Mucosa of rectum (tissue), 2 donors: ENCODE measurements around the gene ZBTB46.
"Not testable (repeated sequence)": the region's sequence is repeated elsewhere in the genome, so short reads cannot be mapped to it uniquely, and the experiment has no call there.

Source experiments
- H3K27ac ChIP-seq, 2 donors: one replicate each; pipeline ENCODE4 v1.7.0; 2013; ENCODE audit warnings: inconsistent platforms in 2 of 2, low read depth in 2 of 2, low read length in 2 of 2
- H3K27me3 ChIP-seq, 2 donors: one replicate each; pipeline ENCODE4 v1.7.0; 2013; ENCODE audit warnings: low read length in 2 of 2; ENCODE audit not compliant: control insufficient read depth in 2 of 2, insufficient read depth in 2 of 2
- H3K36me3 ChIP-seq, 2 donors: one replicate each; pipeline ENCODE4 v1.7.0; 2013; ENCODE audit warnings: low read length in 2 of 2; ENCODE audit not compliant: control insufficient read depth in 2 of 2, insufficient read depth in 2 of 2
- H3K4me1 ChIP-seq, 2 donors: one replicate each; pipeline ENCODE4 v1.7.0; 2013; ENCODE audit warnings: low read length in 2 of 2, mild to moderate bottlenecking in 1 of 2; ENCODE audit not compliant: control insufficient read depth in 2 of 2, insufficient read depth in 2 of 2
- H3K4me3 ChIP-seq, 2 donors: one replicate each; pipeline ENCODE4 v1.7.0; 2013; ENCODE audit warnings: low read length in 2 of 2
- H3K9ac ChIP-seq, 2 donors: one replicate each; pipeline ENCODE4 v1.7.0; 2013; ENCODE audit warnings: low read length in 2 of 2, low read depth in 1 of 2, mild to moderate bottlenecking in 1 of 2
- H3K9me3 ChIP-seq, 2 donors: one replicate each; pipeline ENCODE4 v1.7.0; 2013; ENCODE audit warnings: low read length in 2 of 2; ENCODE audit not compliant: control insufficient read depth in 2 of 2
- donor health status: healthy.
- donor health status: Normal muscosa, but diverticular disease.

Gene ZBTB46

GRCh38 chr20:63777614-63778013 lies 53.5 kb downstream of the ZBTB46 start:
- Histone ChIP-seq H3K9me3 (no peaks in the 10 kb centered on the region), H3K36me3 (no peaks in the 10 kb centered on the region), H3K4me1 (peaks cover 0 to 3% of the 10 kb centered on the region in 2 donors), H3K9ac (no peak overlapping the region), H3K27ac (no peak overlapping the region), H3K27me3 (no peaks in the 10 kb centered on the region), H3K4me3 (no peak overlapping the region)

- H3K36me3 ChIP-seq, H3K9me3 ChIP-seq, H3K4me1 ChIP-seq, H3K27ac ChIP-seq, H3K9ac ChIP-seq, H3K27me3 ChIP-seq, H3K4me3 ChIP-seq: not testable (repeated sequence)
Observed at GRCh38 chr20:63776875-63777274, 54.2 kb downstream of the ZBTB46 start.

DNA sequence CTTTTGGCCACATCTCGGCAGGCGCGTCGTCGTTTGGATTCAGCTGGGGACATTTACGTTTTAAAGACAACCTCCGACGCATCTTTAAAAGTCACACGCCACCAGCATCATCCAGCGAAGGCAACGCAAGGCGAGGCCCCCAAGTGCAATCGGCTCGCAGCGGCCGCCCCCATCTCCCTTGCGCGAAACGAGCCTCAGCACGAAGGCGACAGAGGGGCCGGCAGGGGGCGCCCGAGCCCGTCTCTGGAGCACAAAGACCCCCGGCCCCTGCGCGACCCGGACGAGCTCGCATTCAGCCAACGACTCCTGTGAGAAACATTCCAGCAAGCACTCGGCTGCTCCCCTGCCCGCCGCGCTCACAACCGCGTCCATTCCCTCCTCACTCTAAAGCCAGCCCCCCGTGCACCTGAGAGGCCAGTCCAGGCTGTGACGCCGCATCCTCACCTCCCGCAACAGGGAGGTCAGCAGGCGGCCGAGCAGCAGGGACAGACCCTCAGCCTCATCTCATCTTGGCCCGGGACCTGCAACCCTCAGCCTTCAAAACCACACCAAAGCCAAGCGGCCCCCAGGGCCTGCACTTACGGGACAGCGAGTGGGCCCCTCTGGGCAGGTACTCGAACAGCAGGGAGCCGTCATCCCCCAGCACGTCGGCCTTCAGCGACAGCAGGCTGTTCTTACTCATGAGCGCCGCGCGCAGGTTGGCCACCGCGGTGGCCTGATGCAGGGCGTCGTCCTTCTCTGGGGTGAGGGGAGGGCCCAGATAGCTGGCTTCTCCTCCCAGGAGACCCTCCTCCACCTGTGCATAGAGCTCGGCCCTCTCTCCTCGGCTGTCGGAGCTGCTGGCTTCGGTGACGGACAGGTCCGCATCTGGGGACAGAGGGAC lies 55.7 kb downstream of the ZBTB46 start:
- H3K9ac ChIP-seq, result no peak overlapping the region
- no peaks in the 10 kb centered on the region for H3K4me1 ChIP-seq
- no peak overlapping the region for H3K27ac ChIP-seq

GRCh38 chr20:63774306-63774705 lies 56.8 kb downstream of the ZBTB46 start:
- no peak overlapping the region for H3K9ac ChIP-seq
- H3K4me3 ChIP-seq, result no peak overlapping the region
- H3K36me3 ChIP-seq, result no peaks in the 10 kb centered on the region
- H3K9me3 ChIP-seq, result no peaks in the 10 kb centered on the region
- H3K27ac ChIP-seq, result no peak overlapping the region
- H3K27me3 ChIP-seq, result no peaks in the 10 kb centered on the region
- H3K4me1 ChIP-seq, result no peaks in the 10 kb centered on the region

More for the DNA sequence above, 55.7 kb downstream of the ZBTB46 start:
- Histone ChIP-seq H3K9me3 (no peaks in the 10 kb centered on the region), H3K27me3 (no peaks in the 10 kb centered on the region), H3K36me3 (no peaks in the 10 kb centered on the region), H3K4me3 (no peak overlapping the region)

- no peaks in the 10 kb centered on the region for H3K27me3 ChIP-seq
- no peak overlapping the region for H3K27ac ChIP-seq
- H3K9me3 ChIP-seq, result no peaks in the 10 kb centered on the region
- no peak overlapping the region for H3K4me3 ChIP-seq
- H3K9ac ChIP-seq, result no peak overlapping the region
- H3K4me1 ChIP-seq, result no peaks in the 10 kb centered on the region
- H3K36me3 ChIP-seq, result no peaks in the 10 kb centered on the region
Observed at GRCh38 chr20:63773571-63774241, 57.4 kb downstream of the ZBTB46 start.

GRCh38 chr20:63772781-63773518 lies 58.1 kb downstream of the ZBTB46 start:
- no peaks in the 10 kb centered on the region for H3K27me3 ChIP-seq
- no peaks in the 10 kb centered on the region for H3K4me1 ChIP-seq
- H3K9me3 ChIP-seq, result no peaks in the 10 kb centered on the region
- no peak overlapping the region for H3K9ac ChIP-seq
- H3K36me3 ChIP-seq, result no peaks in the 10 kb centered on the region
- no peak overlapping the region for H3K4me3 ChIP-seq
- no peak overlapping the region for H3K27ac ChIP-seq

GRCh38 chr20:63771046-63771707 lies 59.9 kb downstream of the ZBTB46 start:
- no peak overlapping the region for H3K4me3 ChIP-seq
- H3K4me1 ChIP-seq, result no peaks in the 10 kb centered on the region
- no peak overlapping the region for H3K27ac ChIP-seq
- H3K36me3 ChIP-seq, result no peaks in the 10 kb centered on the region
- no peaks in the 10 kb centered on the region for H3K27me3 ChIP-seq
- no peak overlapping the region for H3K9ac ChIP-seq
- no peaks in the 10 kb centered on the region for H3K9me3 ChIP-seq

GRCh38 chr20:63769891-63770474 lies 61.1 kb downstream of the ZBTB46 start:
- H3K4me3 ChIP-seq, result no peak overlapping the region
- H3K9ac ChIP-seq, result no peak overlapping the region
- no peaks in the 10 kb centered on the region for H3K9me3 ChIP-seq
- H3K27me3 ChIP-seq, result no peaks in the 10 kb centered on the region
- H3K4me1 ChIP-seq, result no peaks in the 10 kb centered on the region
- no peak overlapping the region for H3K27ac ChIP-seq
- no peaks in the 10 kb centered on the region for H3K36me3 ChIP-seq

DNA sequence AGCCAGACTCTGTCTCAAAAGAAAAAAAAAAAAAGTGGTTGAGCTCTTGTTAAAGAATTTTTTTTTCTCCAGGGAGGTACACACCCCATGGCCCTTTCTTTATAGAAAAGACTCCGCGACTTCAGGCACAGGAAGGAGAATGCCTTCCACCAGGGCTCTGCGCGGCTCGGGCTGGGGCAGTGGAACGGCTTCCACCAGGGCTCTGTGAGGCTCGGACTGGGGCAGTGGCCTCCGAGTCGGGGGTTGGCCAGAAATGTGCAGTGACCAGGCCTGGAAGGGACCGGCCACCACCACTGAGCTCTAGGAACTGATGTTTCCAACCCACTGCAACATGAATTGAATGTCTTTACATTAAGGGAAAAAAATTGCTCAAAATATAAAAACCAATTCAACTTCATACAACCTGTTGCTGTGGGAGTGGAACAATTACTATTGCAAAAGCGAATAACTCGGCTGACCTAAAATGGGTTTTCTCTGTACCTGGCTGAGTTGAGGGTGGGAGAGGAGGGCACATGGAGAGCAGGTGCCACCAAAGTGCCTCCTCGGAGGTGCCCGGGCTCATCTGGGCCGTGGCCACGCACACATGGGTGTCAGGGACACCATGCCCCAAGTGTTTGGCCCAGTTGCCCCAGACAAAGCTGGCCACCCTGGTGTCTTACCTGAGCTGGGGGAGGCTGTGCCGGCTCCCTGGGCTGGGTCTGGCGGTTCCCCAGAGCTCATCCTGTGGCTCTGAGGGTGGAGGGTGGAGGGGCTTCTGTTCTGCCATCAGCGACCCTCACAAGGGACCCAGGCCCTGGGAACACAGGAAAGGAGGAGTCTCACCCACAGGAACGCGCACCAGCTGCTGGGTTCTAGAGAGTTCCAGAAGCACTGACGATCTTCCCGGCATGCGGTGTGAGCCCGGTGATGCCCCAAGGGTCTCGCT lies 62.2 kb downstream of the ZBTB46 start:
- Histone ChIP-seq H3K4me3 (no peak overlapping the region), H3K9me3 (no peaks in the 10 kb centered on the region), H3K9ac (no peak overlapping the region), H3K36me3 (no peaks in the 10 kb centered on the region), H3K27ac (no peak overlapping the region), H3K27me3 (no peaks in the 10 kb centered on the region), H3K4me1 (no peaks in the 10 kb centered on the region)
